ENCODE data around the gene CYP1A2. TPM values are rescaled to one million over a fixed set of nuclear protein-coding genes. Genes with fewer than 3 reads are reported as not detected.

Gene CYP1A2
- total RNA-seq, 1 experiment from 2014 or later, result not detected

DNA sequence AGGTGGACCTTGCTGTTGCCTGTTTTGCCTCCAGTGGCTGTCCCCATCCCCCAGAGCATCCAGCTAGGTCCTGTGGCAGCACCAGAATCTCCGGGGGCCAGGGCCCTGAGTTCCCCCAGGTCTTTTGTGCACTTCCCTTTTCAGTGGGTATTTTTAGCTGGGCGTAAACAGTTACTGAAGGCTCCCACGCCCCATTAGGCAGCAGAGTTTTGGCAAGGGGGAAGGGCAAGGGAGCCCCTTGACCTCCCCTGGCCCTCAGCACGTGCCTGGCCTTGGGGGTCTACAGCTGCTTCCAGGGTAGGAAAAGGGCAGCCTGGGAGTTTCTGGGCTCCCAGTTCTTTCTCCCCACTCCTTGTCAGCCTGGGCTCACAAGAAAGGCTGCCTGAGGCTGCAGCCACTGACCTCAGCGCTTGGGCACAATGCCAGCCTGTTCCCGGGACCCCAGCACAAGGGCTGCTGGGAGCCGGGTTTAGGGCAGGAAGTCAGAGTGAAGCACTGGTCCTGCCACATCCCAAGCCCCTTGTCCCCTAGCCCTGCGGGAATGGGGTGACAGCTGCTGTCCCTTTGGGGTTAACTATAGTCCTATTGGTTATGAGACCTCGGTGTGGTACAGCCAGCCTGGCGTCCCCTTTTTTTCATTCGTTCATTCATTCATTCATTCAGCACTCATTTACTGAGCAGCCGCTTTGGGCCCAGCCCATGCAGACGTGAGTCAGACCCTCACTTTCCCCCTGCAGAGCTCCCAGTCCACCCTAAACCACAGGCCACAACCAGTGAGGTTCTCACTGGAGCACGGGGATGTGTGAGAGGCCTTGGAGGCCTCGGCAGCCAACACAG is 41.7 kb downstream of the CYP1A2 start:
- no peak overlapping the region for H3K18ac ChIP-seq (ENCODE audit: insufficient read length, low read depth, low read length)
- Mint-ChIP-seq H3K36me3 (ENCODE audit: insufficient read depth in 1 of 3, low read depth in 3 of 3) (no peaks in the 10 kb centered on the region; a peak in 1 of 7 replicates), H3K9me3 (no peaks in the 10 kb centered on the region; a peak in 1 of 5 replicates), H3K4me1 (peaks cover 34 to 40% of the 10 kb centered on the region in 2 experiments), H3K27me3 (ENCODE audit: low read depth) (no peaks in the 10 kb centered on the region), H3K4me3 (no peak overlapping the region), H3K27ac (peak overlapping the region in 1 of 3 experiments; percentile 30; a peak in 1 of 7 replicates)
- no peak overlapping the region for H4K5ac ChIP-seq (ENCODE audit: insufficient read length, low read depth, low read length)
- H3K4me2 ChIP-seq (ENCODE audit: insufficient read depth, insufficient read length, low read length), result no peak overlapping the region
- H2BK5ac ChIP-seq (ENCODE audit: insufficient read length, low read length), result no peak overlapping the region
- peaks cover 7% of the 10 kb centered on the region; the same call in 1 of the 2 replicates for H3K4me1 ChIP-seq (ENCODE audit: insufficient read depth, low read length)
- no peaks in the 10 kb centered on the region; the same call in 1 of the 2 replicates for H3K27me3 ChIP-seq (ENCODE audit: insufficient read depth, low read length)
- no peak for DNase-seq
- H3K9me3 ChIP-seq (ENCODE audit: control insufficient read depth, low read depth, low read length), result no peaks in the 10 kb centered on the region
- no peak overlapping the region for H2BK12ac ChIP-seq (ENCODE audit: insufficient read length, low read depth, low read length)
- no peak overlapping the region for H4K8ac ChIP-seq (replicated peaks; ENCODE audit: insufficient read length, low read depth, low read length)
- no peak overlapping the region for H3K56ac ChIP-seq (ENCODE audit: insufficient read length, low read depth, low read length)
- no peak overlapping the region for H3T11ph ChIP-seq (ENCODE audit: low read length)
- H3K79me1 ChIP-seq (ENCODE audit: insufficient read depth, low read depth, low read length, poor library complexity, severe bottlenecking), result no peaks in the 10 kb centered on the region
- no peaks in the 10 kb centered on the region for H3K79me2 ChIP-seq (ENCODE audit: insufficient read depth, low read length)
- H3K23me2 ChIP-seq (ENCODE audit: insufficient read length, low read depth, low read length, poor library complexity, severe bottlenecking), result no peaks in the 10 kb centered on the region
- H3K14ac ChIP-seq (ENCODE audit: insufficient read depth, low read length), result no peak overlapping the region
- H2BK120ac ChIP-seq (ENCODE audit: low read depth, low read length, poor library complexity, severe bottlenecking), result no peak overlapping the region
- H2BK20ac ChIP-seq (ENCODE audit: low read depth, low read length, poor library complexity, severe bottlenecking), result no peak overlapping the region
- no peaks in the 10 kb centered on the region for H4K20me1 ChIP-seq (ENCODE audit: control insufficient read depth, insufficient read depth, insufficient read length)
- no peak overlapping the region for H2BK15ac ChIP-seq (ENCODE audit: low read depth, low read length)
- no CpG with 5 or more reads among the region's 15 CpGs for WGBS (ENCODE audit: extremely low coverage, insufficient read length, low lambda C conversion rate)
- H3K4ac ChIP-seq (ENCODE audit: low read depth, low read length), result no peak overlapping the region
- H4K91ac ChIP-seq (ENCODE audit: insufficient read length, low read depth, low read length), result no peak overlapping the region
- no peak overlapping the region for H2AFZ ChIP-seq (ENCODE audit: low read length)
- no peak overlapping the region for H2AK5ac ChIP-seq (ENCODE audit: insufficient read length, low read length)
- no peak overlapping the region for H3K27ac ChIP-seq (ENCODE audit: insufficient read length, low read depth, low read length)
- no peak overlapping the region for H3K23ac ChIP-seq (ENCODE audit: insufficient read length, low read depth, low read length)
- no peak overlapping the region for H3K9ac ChIP-seq (ENCODE audit: extremely low read depth, insufficient read length, low read length)
- TF ChIP-seq CTCF (conservative IDR thresholded peaks at IDR 0.05), result no peak

Data from H9 (cell line).